Mesendoderm (in vitro differentiated cells): ENCODE data around the gene CAST.

Experiments
- DNase-seq: peaks from one replicate; pipeline ENCODE4 v3.0.0; 2013
- H2AK5ac ChIP-seq: 2 replicates; pipeline ENCODE4 v1.6.1; 2013; ENCODE audit warnings: low read length, inconsistent platforms
- H2BK120ac ChIP-seq: 2 replicates; pipeline ENCODE4 v1.6.1; 2013; ENCODE audit warnings: low read depth, mild to moderate bottlenecking, low read length, moderate library complexity, mixed read lengths
- H2BK15ac ChIP-seq: replicated peaks from 2 replicates; pipeline ENCODE4 v1.6.1; 2013; ENCODE audit warnings: low read depth, mild to moderate bottlenecking, moderate library complexity
- H2BK5ac ChIP-seq: 2 replicates; pipeline ENCODE4 v1.6.1; 2013; ENCODE audit warnings: low read length, inconsistent platforms
- H3K18ac ChIP-seq: 2 replicates; pipeline ENCODE4 v1.6.1; 2013; ENCODE audit warnings: mild to moderate bottlenecking, low read length, mixed read lengths
- H3K23ac ChIP-seq: one replicate; pipeline ENCODE4 v1.6.1; 2013; ENCODE audit warnings: low read length
- H3K27ac ChIP-seq: 2 replicates; pipeline ENCODE4 v1.5.1; 2013; ENCODE audit warnings: low read depth, mild to moderate bottlenecking, inconsistent platforms, low read length, moderate library complexity
- H3K27me3 ChIP-seq: 2 replicates; pipeline ENCODE4 v1.6.1; 2013; ENCODE audit warnings: low read length, control low read depth, mild to moderate bottlenecking, inconsistent platforms; ENCODE audit not compliant: insufficient read depth, poor library complexity
- H3K36me3 ChIP-seq: 2 replicates; pipeline ENCODE4 v1.6.1; 2013; ENCODE audit warnings: low read length, inconsistent platforms; ENCODE audit not compliant: control insufficient read depth, insufficient read depth
- H3K4ac ChIP-seq: one replicate; pipeline ENCODE4 v1.6.1; 2013; ENCODE audit warnings: low read depth, mild to moderate bottlenecking, low read length, moderate library complexity
- H3K4me1 ChIP-seq: 2 replicates; pipeline ENCODE4 v1.6.1; 2013; ENCODE audit warnings: low read depth, low read length, inconsistent platforms; ENCODE audit not compliant: control insufficient read depth
- H3K4me2 ChIP-seq: 2 replicates; pipeline ENCODE4 v1.6.1; 2013; ENCODE audit warnings: low read length
- H3K4me3 ChIP-seq: 2 replicates; pipeline ENCODE4 v1.5.1; 2013; ENCODE audit warnings: mild to moderate bottlenecking, low read length
- H3K56ac ChIP-seq: one replicate; pipeline ENCODE4 v1.6.1; 2013; ENCODE audit warnings: low read length
- H3K79me1 ChIP-seq: 2 replicates; pipeline ENCODE4 v1.6.1; 2013; ENCODE audit warnings: low read length, inconsistent platforms
- H3K79me2 ChIP-seq: 2 replicates; pipeline ENCODE4 v1.6.1; 2013; ENCODE audit warnings: mild to moderate bottlenecking, low read length; ENCODE audit not compliant: control insufficient read depth, insufficient read depth
- H3K9ac ChIP-seq: 2 replicates; pipeline ENCODE4 v1.6.1; 2013; ENCODE audit warnings: low read length, inconsistent platforms
- H4K5ac ChIP-seq: one replicate; pipeline ENCODE4 v1.6.1; 2013; ENCODE audit warnings: low read length
- H4K8ac ChIP-seq: one replicate; pipeline ENCODE4 v1.6.1; 2013; ENCODE audit warnings: low read depth, mild to moderate bottlenecking, control low read depth, low read length, moderate library complexity
- WGBS: extraction: QIAGEN DNeasy Blood & Tissue Kit; methylation state at CpG from one replicate; pipeline ENCODE4 v1.1.7; 2013; ENCODE audit warnings: low lambda C conversion rate, missing lambda C conversion rate; ENCODE audit not compliant: insufficient coverage; ENCODE audit errors: extremely low coverage; 5-methylcytosine and 5-hydroxymethylcytosine counted together

CAST gene

DNA sequence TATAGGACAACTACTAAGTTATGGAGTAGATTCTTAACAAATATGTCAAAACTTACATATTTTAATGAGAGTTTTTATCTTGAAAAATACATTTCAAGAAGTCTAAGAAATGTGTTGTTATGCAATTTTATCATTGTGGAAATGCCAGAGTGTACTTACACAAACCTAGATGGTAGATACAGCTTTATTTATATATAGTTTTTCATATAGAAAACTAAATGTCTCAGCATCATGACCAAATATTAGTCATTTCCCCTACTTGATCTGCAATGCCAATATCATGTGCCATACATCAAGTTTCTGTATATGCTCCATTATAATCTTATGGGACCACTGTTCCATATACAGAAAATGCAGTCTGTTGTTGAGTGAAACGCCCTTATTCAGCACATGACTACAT is 28.7 kb downstream of the CAST start:
- no peak overlapping the region for H3K9ac ChIP-seq
- no peaks in the 10 kb centered on the region for H3K79me2 ChIP-seq
- H2BK5ac ChIP-seq = no peak overlapping the region
- no peak overlapping the region for H4K8ac ChIP-seq
- no peak overlapping the region for H3K23ac ChIP-seq
- no peak overlapping the region for H2BK120ac ChIP-seq
- no peak overlapping the region for H4K5ac ChIP-seq
- DNase-seq = no peak
- H3K4me1 ChIP-seq = no peaks in the 10 kb centered on the region
- no peak overlapping the region for H3K4me3 ChIP-seq
- H3K18ac ChIP-seq = no peak overlapping the region
- H2AK5ac ChIP-seq = no peak overlapping the region
- H3K56ac ChIP-seq = no peak overlapping the region
- no peaks in the 10 kb centered on the region for H3K27me3 ChIP-seq
- no peak overlapping the region for H3K4me2 ChIP-seq
- no peak overlapping the region for H3K27ac ChIP-seq
- no CpG with 5 or more reads among the region's 1 CpG for WGBS
- no peaks in the 10 kb centered on the region for H3K79me1 ChIP-seq
- H2BK15ac ChIP-seq = no peak overlapping the region
- H3K36me3 ChIP-seq = no peaks in the 10 kb centered on the region
- no peak overlapping the region for H3K4ac ChIP-seq

DNA sequence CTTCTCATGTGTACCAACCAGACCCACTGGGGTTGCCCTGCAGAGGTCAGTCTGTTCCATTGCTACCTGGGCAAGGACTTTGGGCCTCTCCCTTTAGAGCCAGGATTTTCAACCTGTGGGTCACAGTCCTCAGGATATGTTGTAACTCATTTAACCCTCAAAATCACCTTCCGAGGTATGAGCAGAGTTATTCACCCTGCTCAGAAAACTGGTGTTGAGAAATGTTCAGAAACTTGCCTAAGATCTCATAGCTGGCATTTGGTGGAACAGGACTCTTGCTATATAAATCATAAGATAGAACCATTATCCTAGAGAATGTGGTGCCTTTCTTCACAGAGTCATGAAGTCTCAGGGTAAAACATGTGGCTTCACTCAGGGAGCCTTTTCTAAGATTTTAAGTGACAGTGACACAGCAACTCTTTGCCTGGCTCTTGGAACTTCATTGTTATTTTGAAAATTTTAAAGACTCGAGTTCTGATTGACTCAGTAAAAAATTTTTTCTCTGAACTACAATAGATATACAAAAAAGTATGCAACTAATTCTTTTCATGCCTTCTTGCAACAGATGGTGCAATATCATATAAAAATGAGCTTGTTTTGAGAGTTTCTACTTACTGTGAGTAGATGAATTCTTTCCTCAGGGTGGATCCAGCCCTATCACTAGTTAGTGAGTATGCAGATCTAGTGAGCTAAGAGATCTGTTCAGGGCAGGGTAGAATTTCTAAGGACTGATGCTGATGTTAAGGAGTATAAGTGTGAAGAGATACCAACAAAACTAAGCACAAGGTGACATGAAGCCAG is 29.5 kb downstream of the CAST start:
- Histone ChIP-seq H3K36me3 (no peaks in the 10 kb centered on the region), H2BK15ac (no peak overlapping the region), H3K27me3 (no peaks in the 10 kb centered on the region), H2BK120ac (no peak overlapping the region), H3K79me1 (no peaks in the 10 kb centered on the region), H3K4me3 (no peak overlapping the region), H3K18ac (no peak overlapping the region), H3K9ac (no peak overlapping the region), H4K5ac (no peak overlapping the region), H2BK5ac (no peak overlapping the region), H3K23ac (no peak overlapping the region), H3K79me2 (no peaks in the 10 kb centered on the region), H3K4me1 (no peaks in the 10 kb centered on the region), H4K8ac (no peak overlapping the region), H3K56ac (no peak overlapping the region), H3K27ac (no peak overlapping the region), H3K4ac (no peak overlapping the region), H2AK5ac (no peak overlapping the region), H3K4me2 (no peak overlapping the region)
- no peak for DNase-seq
- WGBS = no CpG with 5 or more reads among the region's 2 CpGs

DNA sequence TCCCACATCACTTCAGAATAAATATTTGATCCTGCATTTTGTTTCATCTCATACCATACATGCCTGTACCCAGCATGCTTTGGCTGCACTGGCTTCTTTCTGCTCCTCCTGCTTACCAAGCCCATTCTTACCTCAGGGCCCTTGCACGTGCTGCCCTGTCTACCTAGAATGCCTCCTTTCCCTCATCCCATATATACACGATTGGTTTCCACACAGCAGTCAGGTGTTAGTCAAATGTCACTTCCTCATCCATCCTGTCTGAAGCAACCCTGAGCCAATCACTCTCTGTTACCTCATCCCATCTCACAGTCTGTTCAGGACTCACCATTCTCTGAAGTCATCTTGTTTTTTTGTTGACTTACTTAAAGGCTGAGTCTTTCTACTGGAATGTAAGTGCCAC is 30.3 kb downstream of the CAST start:
- Histone ChIP-seq H3K18ac (no peak overlapping the region), H2AK5ac (no peak overlapping the region), H3K27ac (no peak overlapping the region), H3K4me3 (no peak overlapping the region), H4K5ac (no peak overlapping the region), H3K4me1 (no peaks in the 10 kb centered on the region), H3K4me2 (no peak overlapping the region), H3K4ac (no peak overlapping the region), H3K56ac (no peak overlapping the region), H3K27me3 (no peaks in the 10 kb centered on the region), H2BK120ac (no peak overlapping the region), H3K9ac (no peak overlapping the region), H3K23ac (no peak overlapping the region), H3K79me2 (no peaks in the 10 kb centered on the region), H4K8ac (no peak overlapping the region), H2BK15ac (no peak overlapping the region), H3K36me3 (no peaks in the 10 kb centered on the region), H3K79me1 (no peaks in the 10 kb centered on the region), H2BK5ac (no peak overlapping the region)
- no peak for DNase-seq
- WGBS = no CpG with 5 or more reads among the region's 2 CpGs

DNA sequence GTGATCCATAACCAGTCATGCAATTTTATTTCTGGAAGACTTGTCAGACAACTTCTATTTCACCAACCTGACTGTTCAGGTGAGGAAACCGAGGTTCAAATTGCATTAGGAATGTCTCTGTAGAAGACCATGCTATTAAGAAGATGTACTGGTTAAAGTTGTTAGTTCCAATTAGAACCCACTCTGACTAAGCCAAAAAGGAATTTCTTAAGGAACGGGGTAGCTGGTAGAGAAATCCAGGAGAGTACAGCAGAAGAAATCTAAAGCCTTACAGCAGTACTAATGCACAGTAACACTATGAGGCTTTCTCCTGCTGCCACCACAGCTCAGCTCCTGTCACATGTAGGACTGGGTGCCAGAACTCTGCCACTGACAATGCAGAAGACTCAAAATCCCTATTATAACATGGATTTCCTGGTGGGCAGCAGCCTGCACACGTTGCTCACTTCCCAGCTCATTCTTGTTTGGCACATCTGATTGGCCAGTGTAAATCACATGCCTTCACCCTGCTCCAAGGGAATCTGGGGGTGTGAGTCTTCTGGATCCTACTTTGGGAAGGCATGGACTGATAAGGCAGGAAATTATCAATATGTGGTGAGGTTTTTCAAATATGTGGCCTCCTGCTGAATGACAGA is 37.1 kb downstream of the CAST start:
- Histone ChIP-seq H3K27me3 (no peaks in the 10 kb centered on the region), H3K23ac (no peak overlapping the region), H2BK120ac (no peak overlapping the region), H3K79me1 (no peaks in the 10 kb centered on the region), H2BK5ac (no peak overlapping the region), H4K8ac (no peak overlapping the region), H3K79me2 (no peaks in the 10 kb centered on the region), H3K27ac (peak overlapping the region; percentile 6), H2BK15ac (no peak overlapping the region), H3K36me3 (no peaks in the 10 kb centered on the region), H3K4me1 (peaks cover 11% of the 10 kb centered on the region), H3K4me3 (no peak overlapping the region), H2AK5ac (no peak overlapping the region), H4K5ac (no peak overlapping the region), H3K4ac (no peak overlapping the region), H3K9ac (no peak overlapping the region), H3K4me2 (no peak overlapping the region), H3K18ac (no peak overlapping the region), H3K56ac (no peak overlapping the region)
- no CpG with 5 or more reads among the region's 3 CpGs for whole genome bisulfite sequencing
- DNase-seq = peak; percentile 69

DNA sequence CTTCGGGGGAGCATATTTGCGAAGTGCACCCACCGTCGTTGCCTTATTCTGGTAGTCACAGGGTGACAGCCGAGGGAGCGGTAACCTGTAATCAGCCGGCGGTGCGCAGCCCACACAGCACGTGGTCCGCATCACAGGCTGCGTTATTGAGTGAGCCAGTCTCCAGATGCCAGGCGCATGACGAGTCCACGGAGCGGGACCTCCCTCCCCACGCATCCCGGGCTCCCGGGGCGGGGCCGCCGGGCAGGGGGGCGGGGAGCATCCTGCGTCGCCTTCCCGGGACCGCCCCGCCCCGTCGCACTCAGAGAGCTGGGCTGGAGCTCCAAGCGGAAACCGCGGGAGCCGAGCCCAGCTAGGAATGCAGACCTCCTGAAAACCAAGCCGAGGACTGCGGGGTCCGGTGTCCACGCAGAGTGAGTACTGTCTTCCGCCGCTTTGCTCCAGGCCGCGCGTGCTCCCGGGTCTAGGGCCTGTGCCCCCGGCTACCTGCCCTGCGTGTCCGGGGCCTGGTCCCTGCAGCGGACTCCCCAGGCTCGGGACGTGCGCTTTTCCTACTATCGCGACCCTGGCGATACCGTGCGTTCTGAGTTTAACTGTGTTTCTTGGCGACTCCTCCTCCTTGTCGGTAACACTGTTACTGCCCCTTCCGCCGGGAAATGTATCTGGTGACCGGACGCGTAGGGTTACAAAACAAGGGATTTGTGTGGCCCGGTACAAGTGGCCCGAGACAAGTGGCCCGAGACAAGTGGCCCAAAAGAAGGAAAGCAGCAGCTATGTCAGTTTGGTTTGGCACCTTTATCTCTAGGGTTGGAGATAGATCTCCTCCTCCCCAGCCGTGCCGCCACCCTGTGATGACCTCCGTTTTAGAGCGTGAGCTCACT is 40.6 kb downstream of the CAST start:
- Histone ChIP-seq H3K27me3 (no peaks in the 10 kb centered on the region), H3K4me1 (peaks cover 11% of the 10 kb centered on the region), H3K23ac (no peak overlapping the region), H2BK120ac (no peak overlapping the region), H3K79me2 (no peaks in the 10 kb centered on the region), H3K4ac (no peak overlapping the region), H3K9ac (peak overlapping the region; percentile 77), H3K18ac (no peak overlapping the region), H4K8ac (no peak overlapping the region), H3K4me2 (peak overlapping the region; percentile 84), H2AK5ac (no peak overlapping the region), H3K27ac (peak overlapping the region; percentile 10), H3K56ac (peak overlapping the region; percentile 93), H3K36me3 (no peaks in the 10 kb centered on the region), H3K79me1 (no peaks in the 10 kb centered on the region), H4K5ac (no peak overlapping the region), H2BK15ac (no peak overlapping the region), H2BK5ac (peak overlapping the region; percentile 17), H3K4me3 (peak overlapping the region; percentile 62)
- peak; percentile 89 for DNase-seq
- no CpG with 5 or more reads among the region's 70 CpGs for WGBS
